GM18499 (cell line): ENCODE results near the gene HAO1.
"Not testable (repeated sequence)": the region's sequence is repeated elsewhere in the genome, so short reads cannot be mapped to it uniquely, and the experiment has no call there.

ENCODE experiments used
- ATAC-seq: cut with Tn5 transposase; IDR thresholded peaks from one replicate; pipeline ENCODE4 v1.9.1; 2021; ENCODE audit warnings: moderate number of reproducible peaks; ENCODE audit not compliant: insufficient read depth, unreplicated experiment

HAO1 gene

DNA sequence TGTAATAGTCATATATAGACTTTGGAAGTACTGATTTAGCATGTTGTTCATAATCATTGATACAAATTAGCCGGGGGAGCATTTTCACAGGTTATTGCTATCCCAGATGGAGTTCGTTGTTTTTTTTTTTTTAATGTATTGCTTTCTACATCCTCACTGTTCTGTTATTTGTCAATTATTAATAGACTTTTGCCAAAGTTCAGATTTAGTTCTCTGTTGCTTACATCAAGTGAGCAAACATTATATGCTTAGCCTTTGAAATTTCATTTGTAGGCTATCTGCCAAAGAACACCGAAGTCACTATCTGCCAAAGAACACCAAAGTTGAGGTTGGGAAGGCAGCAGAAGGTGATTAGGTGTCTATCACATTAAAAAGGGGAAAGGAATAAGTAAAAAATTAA is at the start of gene HAO1:
HAO1 (minus strand) TSS at position 118 of the 400 bp plus-strand sequence; CDS start at position 82, 36 bp downstream.
- no peak for ATAC-seq

DNA sequence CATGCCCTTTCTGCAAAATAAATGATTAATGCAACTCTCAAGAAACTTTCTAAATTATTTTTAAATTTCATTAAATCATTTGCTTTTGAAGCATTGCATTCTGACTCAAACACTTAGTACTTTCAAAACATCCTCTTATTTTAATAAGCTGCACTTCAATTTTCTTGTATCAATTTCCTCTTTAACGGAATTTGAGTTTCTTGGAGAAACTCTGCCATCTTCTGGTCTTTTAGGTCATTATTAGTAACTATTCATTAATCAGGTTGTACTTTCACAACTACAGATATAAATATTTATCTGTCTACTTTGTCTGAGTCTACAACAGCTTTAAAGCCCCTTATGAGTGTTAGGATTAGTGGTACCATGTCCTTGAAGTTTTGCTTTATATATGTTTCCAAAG is 49.1 kb upstream of the HAO1 start:
- no peak for ATAC-seq

DNA sequence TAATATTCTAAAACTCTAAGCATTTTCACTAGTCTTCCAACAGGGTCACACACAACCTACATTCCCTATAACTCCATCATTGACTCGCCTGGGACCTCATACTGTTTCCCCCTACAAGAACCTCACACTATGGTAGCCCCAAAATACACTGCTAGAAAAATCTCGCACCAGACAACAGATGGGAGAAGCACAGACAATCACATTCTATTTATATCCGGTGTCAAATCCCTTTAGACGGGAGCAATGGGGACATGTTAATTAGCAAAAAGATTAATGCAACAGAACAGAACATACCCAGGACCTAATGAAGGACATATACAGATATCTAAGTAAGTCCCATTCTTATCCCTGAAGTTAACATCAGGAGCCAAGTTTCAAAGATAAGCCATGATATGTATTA is 45.7 kb upstream of the HAO1 start:
- ATAC-seq = no peak

DNA sequence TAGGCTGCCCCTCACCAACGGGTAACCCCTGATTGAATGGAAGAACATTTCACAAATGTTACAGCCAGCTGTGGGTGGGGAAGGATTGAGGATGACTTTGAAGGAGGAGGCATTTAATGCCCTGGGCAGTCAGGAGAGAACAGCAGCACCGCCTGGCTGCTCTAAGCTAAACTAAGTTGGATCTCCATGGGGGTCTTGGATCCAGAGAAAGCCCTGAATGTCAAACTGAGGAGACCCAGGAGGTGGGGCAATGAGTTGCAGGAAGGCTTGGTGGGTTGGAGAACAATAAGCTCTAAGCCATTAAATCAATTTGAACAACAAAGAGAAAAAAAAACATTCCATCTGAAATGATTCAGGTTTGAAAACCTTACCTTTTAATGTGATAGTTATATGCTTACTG is 43.9 kb upstream of the HAO1 start:
- ATAC-seq = no peak

DNA sequence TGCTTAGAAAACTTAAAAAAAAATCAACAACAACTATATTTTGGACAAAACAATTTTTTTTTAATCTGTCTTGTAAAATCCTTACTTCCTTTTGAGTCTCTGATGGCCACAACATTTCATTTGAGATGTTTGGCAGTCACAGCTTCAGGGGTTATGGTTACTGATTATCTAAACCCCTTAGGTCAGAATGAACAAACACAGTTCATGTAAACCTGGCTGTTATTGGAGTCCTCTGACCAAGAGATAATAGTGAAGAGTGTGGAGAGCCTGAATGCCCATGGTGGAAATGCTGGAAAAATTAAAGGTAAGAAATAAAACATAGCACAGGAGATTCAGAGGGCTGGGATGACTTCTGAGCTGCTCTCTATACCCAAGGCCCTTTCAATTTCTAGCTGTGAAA is 41.1 kb upstream of the HAO1 start:
- ATAC-seq = no peak

DNA sequence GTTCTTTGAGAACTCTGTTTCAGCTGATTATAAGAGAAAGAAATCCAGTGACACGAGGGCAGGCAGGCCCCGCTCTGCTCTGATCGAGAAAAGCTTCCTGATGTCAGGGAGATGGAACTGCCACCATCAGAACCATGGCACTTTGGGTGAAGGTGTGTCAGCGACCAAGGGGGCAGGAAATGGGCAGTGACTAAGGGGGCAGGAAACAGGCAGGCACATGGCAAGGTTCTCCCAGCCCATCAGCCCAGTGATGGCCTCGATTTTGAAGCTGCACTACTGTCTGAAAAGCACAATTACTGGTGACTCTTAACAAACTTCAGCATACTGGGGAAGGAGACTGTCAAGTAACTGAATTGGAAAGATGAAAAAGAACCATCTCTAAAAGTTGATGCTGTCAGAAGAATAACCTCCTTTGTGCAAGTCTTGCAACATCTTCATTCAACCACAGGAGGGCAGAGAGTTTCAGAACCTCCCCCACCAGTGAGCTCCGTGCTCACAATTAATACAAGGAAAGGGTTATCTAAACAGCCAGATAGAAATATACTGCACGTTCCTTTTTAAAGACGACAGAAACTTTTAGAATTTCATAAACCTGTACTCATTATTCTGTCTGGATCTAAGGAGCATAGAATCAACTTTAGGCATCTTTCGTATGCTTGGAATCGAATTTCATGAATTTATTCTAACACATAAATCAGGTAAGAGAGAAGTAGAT is 40.2 kb upstream of the HAO1 start:
- ATAC-seq = no peak

DNA sequence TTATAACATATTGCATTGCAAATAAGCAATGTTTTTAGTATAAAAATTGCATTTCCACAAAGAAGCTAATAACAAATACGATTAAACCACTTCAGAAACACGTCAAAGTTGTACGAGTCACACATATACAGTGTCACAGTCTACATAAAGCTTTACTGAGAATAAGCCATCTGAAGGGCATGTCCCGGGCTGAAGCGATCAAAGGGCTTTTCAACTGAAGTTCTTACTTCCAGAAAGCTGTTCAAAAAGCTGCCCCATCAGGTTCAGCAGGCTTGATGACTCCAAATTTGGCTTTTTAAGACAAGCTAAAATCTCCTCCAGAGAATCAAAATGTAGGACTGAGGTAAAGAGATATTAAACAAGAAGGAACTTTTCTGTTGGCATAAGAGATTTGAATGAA is 37.5 kb upstream of the HAO1 start:
- ATAC-seq = no peak

DNA sequence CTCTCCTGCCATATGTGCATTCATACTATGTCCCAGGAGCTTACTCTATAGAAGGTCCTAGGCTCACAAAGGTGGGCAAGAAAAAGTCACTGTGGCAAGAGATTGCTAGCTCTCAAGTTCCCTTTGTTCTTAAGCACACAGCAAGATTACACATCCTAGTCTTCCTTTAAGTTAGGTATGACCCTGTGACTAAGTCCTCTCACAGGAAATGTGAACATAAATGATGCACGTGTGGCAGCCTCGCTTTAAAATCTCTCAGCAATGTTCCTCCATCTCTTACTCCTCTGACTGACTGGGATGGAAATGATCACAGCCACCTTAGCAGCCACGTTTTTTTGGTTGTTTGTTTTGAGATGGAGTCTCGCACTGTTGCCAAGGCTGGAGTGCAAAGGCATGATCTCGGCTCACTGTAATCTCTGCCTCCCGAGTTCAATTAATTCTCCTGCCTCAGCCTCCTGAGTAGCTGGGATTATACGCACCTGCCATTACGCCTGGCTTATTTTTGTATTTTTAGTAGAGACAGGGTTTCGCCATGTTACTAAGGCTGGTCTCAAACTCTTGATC is 35.7 kb upstream of the HAO1 start:
- ATAC-seq = no peak

DNA sequence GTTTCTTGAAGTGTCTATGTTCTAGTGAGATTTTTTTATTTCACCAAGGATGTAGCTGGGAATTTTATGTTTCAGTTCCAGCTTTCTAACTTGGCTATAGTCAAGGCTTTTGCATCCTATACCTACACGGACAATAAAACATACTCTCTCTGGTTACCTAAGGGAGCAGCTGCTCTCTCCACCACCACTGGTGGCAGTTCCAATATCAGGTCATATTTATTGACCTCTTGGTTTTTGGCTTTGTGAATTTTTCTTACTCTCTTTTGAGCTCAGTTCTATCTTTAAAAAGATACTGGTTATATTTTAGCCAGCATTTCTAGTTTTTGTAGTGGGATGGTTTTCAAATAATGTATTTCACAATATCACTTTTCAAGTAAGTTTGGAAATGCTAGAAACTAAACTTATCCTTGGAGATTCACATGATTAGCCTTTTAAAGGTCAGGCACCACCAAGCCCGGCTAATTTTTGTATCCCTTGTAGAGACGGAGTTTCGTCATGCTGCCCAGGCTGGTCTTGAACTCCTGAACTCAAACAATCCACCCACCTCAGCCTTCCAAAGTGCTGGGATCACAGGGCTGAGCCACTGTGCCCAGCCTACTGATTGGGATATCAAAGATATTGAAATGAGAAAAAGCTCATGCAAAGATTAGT is 34.7 kb upstream of the HAO1 start:
- no peak for ATAC-seq

DNA sequence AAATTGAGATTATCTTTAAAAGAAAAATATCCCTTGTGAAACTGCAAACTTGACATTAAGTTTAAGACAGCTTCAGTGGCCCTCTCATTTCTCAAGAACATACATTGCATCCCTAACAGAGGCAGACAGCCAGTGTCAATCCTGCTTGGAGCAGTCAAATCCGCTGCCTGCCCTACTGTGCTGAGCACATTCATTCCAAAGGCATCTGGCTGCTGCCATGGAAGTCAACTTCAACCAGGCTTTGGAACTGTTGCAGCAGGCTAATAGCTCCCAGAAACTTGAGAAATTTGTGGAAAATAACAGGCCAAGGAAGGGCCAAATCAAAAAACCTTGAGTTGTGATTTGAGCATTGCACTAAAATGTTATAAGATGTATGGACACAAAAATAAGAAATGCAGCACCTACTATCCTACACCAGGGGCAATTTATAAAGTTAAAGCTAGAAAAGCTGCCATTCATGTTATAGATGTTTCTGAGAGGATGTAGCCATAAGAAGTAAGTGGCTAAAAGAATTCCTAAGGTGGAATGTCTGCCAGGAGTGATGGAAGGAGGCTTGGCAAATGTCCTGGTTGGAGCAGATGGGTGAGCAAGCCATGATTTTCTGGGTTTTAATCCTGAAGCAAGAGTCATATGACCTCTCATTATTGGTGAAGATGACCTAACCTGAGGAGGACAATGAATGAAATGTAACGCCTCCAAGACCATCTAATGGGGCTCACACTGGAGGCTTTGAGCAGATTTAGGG is 31.4 kb upstream of the HAO1 start:
- no peak for ATAC-seq

DNA sequence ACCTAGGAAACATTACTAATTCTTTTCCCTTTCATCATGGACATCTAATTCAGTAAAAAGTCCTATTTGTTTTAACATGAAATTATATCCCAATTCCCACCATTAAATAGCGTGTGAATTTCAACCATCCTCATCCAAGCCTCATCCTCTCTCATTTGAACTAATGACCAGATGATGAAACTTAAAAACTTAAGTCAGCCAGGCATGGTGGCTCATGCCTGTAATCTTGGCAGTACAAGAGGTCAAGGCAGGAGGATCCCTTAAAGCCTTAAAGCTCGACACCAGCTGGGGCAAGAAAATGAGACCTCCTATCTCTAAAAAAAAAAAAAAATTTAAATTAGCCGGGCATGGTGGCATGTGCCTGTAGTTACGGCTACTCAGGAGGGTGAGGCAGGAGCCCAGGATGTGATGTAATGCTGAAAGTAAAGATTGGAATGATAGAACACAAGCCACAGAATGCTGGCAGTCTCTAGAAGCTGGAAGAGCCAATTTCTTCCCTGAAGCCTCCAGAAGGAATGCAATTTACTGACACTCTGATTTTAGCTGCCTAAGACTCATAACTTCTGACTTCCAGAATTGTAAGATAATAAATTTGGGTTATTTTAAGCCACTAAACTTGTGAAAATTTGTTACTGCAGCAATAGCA is 27.1 kb upstream of the HAO1 start:
- ATAC-seq = no peak

DNA sequence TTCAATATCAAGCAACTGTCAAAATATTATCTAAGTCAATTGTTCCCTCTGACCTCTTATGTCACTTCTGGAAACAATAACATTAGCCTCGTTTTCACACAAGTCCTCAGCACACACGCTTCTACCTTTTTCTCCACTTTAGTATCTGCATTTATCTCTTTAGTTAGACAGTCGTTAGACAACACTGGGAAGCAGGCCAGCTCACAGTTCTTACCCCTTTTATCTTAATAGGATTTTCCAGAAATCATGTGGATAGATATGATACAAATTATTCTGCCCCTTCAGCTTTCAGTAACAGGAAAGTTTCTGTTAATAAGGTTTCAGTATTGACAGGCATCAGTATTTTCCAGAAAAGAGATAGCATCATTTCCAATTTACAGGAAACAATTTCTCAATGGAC is 25.9 kb upstream of the HAO1 start:
- ATAC-seq = no peak

DNA sequence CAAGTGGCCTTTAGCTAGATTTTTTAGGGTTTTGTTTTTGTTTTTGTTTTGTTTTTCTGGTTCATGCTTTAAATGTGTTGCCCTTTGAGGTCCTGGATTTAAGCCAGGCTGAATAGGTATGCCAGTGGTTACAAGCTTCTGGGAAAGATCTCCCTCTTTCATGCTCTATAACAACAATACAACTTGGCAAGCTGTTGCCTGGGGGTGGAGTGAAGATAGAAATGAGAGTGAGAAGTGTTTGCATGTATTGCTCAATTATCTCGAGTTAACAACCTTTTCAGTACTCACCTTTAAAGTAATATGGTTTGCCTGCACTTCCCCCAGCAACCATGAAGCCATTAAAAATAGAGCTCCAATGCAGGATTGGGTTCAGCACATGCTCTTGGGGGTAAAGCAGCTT is 19.2 kb upstream of the HAO1 start:
- no peak for ATAC-seq

DNA sequence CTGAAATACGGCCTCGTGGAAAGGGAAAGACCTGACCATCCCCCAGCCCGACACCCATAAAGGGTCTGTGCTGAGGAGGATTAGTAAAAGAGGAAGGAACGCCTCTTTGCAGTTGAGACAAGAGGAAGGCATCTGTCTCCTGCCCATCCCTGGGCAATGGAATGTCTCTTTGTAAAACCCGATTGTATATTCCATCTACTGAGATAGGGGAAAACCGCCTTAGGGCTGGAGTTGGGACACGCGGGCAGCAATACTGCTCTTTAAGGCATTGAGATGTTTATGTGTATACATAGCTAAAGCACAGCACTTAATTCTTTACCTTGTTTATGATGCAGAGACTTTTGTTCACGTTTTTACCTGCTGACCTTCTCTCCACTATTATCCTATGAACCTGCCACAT is 16.3 kb upstream of the HAO1 start:
- ATAC-seq = not testable (repeated sequence)

DNA sequence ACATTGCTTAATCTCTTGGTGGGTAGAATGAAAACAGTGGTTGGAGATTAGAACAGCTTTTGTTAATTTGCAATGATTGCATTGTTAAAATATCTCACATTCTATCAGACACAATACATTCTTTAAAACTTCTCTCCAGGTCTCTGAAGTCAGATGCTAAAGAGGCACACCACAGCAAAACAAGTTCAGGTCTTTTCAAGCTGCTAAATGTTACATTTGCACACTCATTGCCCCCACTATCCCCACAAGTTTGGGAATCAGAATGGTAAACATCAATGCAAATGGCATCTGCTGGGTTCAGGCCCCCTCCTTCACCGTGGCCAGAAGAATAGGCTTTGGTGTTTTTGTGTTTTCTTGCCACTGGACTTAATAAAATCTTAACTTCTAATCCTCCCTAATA is 10.1 kb upstream of the HAO1 start:
- ATAC-seq = no peak

DNA sequence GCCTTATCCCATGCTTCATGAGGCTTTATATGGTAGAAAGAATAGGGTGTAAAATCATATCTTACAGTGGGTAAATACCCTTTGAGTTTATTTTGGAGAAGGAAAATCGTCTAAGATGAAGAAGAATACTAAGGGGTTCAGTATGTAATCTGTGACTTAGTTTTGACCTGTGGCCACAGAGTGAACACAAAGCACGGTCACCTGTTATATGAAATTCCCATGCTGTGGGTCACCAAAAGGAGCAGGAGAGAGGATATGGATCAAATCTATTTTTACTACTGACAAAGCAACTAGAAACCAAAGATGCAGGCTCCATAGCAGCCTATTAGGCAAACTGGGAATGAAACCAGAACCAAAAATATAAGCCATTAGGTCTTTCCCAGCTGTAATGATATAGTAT is 3.6 kb upstream of the HAO1 start:
- ATAC-seq = no peak

DNA sequence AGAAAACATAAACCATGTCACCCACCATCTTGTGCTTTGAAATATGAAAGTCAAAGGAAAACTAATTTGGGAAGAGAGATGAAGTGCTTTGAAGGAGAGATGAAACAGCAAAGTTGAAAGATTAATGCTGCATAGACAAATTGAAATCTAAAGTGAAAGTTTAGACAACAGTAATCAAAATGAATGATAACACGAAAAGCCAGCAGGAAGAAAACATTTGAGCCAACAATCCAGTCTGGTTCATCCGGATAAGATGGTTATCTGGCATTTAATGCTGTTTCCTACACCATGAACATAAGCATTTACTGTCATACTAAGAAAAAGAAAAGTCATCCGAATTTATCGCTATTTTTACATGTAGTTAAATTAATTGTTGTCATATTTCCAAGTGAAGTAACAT is 595 bp downstream of the HAO1 start:
- no peak for ATAC-seq

DNA sequence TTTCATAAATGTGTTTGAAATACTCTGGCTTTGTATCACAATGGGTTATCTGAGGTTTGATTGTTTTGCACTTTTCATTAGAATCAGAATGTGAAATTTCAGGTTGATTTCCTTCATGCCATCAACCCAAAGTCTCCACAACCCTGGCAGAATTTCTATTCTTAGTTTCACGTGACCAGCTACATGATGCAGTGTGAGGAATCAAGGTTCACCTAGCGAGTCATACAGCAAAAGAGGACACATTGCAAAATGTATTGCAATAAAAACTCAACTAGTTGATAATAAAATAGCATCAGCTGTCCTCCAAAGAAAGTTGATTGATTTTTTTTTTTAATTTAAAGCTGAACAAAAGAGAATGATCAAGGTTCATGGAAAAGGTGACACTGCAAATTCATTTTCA is 2.2 kb downstream of the HAO1 start:
- ATAC-seq = no peak

DNA sequence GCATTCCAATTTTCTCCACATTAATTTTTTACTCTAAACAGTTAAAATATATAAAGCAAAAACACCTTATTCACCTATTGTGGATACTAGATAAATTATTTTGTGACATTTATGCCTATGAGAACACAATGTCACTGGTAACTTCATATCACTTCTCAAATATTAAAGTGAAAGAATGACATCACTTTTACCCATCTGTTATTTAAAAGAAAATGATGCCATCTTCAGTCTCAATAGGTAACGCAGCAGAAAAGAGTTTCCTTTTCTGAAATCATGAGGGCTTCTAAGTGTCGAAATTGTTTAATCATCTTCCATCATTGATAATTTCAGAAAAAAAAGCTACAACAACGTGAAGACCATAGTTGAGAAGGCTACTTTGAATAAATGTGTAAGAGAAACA is 2.9 kb downstream of the HAO1 start:
- no peak for ATAC-seq

DNA sequence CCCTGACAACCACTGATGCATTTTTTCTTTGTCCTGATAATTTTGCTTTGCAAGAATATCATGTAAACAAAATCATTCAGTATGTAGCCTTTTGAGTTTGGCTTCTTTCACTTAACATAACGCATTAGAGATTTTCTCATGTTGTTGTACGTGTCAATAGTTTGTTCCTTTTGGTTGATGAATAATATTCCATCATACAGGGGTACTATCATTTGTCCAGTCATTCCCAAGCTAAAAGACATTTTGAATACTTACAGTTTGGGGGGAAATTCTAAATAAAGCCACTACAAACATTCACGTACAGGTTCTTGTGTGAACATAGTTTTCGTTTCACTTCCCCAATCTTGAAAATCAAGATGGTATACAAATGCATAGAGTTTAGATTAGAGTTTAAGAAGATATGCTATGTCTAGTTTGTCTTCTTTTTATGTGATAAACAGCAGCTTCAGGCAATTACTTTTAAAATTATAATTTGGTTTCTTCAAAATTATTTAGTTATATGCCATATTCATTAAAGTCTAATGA is 5.2 kb downstream of the HAO1 start:
- peak; percentile 66 for ATAC-seq

DNA sequence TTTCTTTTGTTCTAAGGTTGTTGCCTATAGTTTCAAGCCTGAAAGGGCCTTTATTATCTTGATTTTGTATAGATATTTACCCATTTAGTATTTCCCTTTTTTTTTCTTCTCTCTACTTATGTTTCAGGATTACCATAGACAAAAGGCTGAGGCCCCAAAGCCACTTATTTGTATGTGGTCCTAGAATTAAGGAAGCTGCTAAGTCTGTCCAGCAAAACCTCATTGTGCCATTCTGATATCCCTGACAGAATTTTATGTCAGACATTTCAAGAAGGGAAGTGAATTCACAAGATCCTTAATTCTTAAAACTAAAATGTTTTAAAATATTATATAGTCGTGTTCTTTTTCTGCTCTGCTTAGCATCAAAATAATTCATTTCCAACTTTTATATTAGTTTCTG is 6.9 kb downstream of the HAO1 start:
- ATAC-seq = no peak
